Caco-2 (cell line): ENCODE measurements around the gene GP1BA. TPM values are rescaled to one million over a fixed set of nuclear protein-coding genes. Genes with fewer than 3 reads are reported as not detected.

ENCODE experiments used
- BruUV-seq: library from RNA; stranded (reverse); fragments of 400-500 nt; replicated peaks from 2 replicates; lab custom pipeline; 2021; lab: Mats Ljungman, UMichigan
- CTCF ChIA-PET: fragments of 300-600 bp; sonication (Branson Sonifier 250); formaldehyde crosslinking; loops from one replicate; lab custom pipeline; 2022; ENCODE audit warnings: antibody characterized with exemption; lab: Charles Lee
- POLR2A ChIA-PET: fragments of 300-600 bp; sonication (Branson Sonifier 250); formaldehyde crosslinking; loops from one replicate; lab custom pipeline; 2022; ENCODE audit warnings: antibody characterized with exemption; lab: Charles Lee
- DNase-seq, 2 experiments: peaks; one replicate each; pipeline versions ENCODE4 v3.0.0 to v3.0.0-alpha.2; 2020 to 2022
- H3K27me3 ChIP-seq: replicated peaks from 2 replicates; pipeline ENCODE4 v1.6.0; 2011; ENCODE audit warnings: low read length; ENCODE audit not compliant: control insufficient read depth, insufficient read depth
- H3K36me3 ChIP-seq: 2 replicates; pipeline ENCODE4 v1.5.1; 2011; ENCODE audit warnings: low read length; ENCODE audit not compliant: control insufficient read depth, insufficient read depth
- H3K4me1 ChIP-seq: fragments of 250-450 bp; sonication (Bioruptor Pico); 2 replicates; pipeline ENCODE4 v1.5.1; 2020; ENCODE audit warnings: mild to moderate bottlenecking
- H3K4me3 ChIP-seq: 2 replicates; pipeline ENCODE4 v1.5.1; 2011; ENCODE audit warnings: low read depth, mild to moderate bottlenecking, control low read depth, low read length
- H3K9me3 ChIP-seq: fragments of 250-450 bp; sonication (Bioruptor Pico); 2 replicates; pipeline ENCODE4 v1.5.1; 2020; ENCODE audit warnings: mild to moderate bottlenecking, moderate library complexity
- H3K27ac Mint-ChIP-seq: one replicate; pipeline ENCODE4 v1.8.0; 2022; ENCODE audit warnings: mixed read lengths; ENCODE audit not compliant: unreplicated experiment
- H3K27me3 Mint-ChIP-seq: one replicate; pipeline ENCODE4 v1.8.0; 2022; ENCODE audit warnings: mixed read lengths; ENCODE audit not compliant: insufficient read depth, unreplicated experiment
- H3K36me3 Mint-ChIP-seq: one replicate; pipeline ENCODE4 v1.8.0; 2022; ENCODE audit warnings: mild to moderate bottlenecking, mixed read lengths; ENCODE audit not compliant: insufficient read depth, unreplicated experiment
- H3K4me1 Mint-ChIP-seq: one replicate; pipeline ENCODE4 v1.8.0; 2022; ENCODE audit warnings: low read depth, mixed read lengths; ENCODE audit not compliant: unreplicated experiment
- H3K4me3 Mint-ChIP-seq: one replicate; pipeline ENCODE4 v1.8.0; 2022; ENCODE audit warnings: mild to moderate bottlenecking, moderate library complexity, mixed read lengths; ENCODE audit not compliant: unreplicated experiment
- H3K9me3 Mint-ChIP-seq: one replicate; pipeline ENCODE4 v1.8.0; 2022; ENCODE audit warnings: mixed read lengths; ENCODE audit not compliant: unreplicated experiment
- intact Hi-C: fragments of 100-400 bp; cut with micrococcal nuclease; formaldehyde crosslinking; loops from one replicate; pipeline ENCODE4 v1.10.0; 2022; ENCODE audit not compliant: unreplicated experiment
- total RNA-seq: library from RNA; stranded (reverse); gene quantifications from 2 replicates; pipeline ENCODE4 v1.2.3, GENCODE V29; 2022
- TF ChIP-seq, protein P1 (sequence below), 2 experiments: fragments of 200-600 bp in 1 of 2; IDR thresholded peaks; 1 replicate in 1 of 2; 2 replicates in 1 of 2; pipeline versions ENCODE4 v1.5.1 to v1.8.0; 2011 to 2022; ENCODE audit warnings: antibody characterized with exemption in 1 of 2, control low read depth in 1 of 2, inconsistent platforms in 1 of 2, low read depth in 1 of 2, low read length in 1 of 2, mild to moderate bottlenecking in 1 of 2, moderate library complexity in 1 of 2; ENCODE audit not compliant: insufficient read depth in 1 of 2, severe bottlenecking in 1 of 2, unreplicated experiment in 1 of 2

GP1BA gene
- total RNA-seq, 1 experiment from 2014 or later = not detected

DNA sequence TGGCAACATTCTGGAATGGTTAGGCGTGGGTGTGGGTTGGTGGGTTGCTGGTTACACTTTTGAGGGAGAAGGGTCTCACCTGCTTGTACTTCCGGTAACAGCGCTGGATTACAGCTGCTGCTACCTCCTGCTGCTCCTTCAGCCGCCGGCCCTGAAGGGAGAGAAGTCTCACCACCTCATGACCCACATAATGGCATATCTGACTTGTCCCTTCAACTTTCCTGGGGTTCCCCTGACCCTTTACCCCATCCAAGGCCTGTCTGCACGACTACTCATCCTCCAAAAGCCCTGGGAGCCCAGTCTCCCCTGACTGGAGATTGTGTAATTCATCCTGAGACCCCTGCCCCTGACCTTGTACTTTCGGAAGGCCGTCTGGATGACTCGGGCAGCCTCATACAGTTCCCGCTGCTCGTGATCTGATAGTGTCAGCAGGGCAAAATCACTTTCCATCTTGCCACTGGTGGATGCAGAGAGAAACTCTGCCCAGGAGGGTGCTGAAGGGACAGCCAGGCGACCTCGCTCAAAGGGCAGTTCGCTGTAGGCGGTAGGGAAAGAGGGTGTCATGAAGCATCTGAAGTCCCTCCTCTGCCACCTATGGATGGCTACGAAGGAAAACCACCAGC is 37.6 kb downstream of the GP1BA start:
- Histone ChIP-seq H3K9me3 (no peaks in the 10 kb centered on the region), H3K27me3 (no peaks in the 10 kb centered on the region), H3K36me3 (no peaks in the 10 kb centered on the region), H3K4me1 (peaks cover 4% of the 10 kb centered on the region; the same call in 1 of the 2 replicates), H3K4me3 (peak overlapping the region; percentile 62)
- TF ChIP-seq, protein P1, sequence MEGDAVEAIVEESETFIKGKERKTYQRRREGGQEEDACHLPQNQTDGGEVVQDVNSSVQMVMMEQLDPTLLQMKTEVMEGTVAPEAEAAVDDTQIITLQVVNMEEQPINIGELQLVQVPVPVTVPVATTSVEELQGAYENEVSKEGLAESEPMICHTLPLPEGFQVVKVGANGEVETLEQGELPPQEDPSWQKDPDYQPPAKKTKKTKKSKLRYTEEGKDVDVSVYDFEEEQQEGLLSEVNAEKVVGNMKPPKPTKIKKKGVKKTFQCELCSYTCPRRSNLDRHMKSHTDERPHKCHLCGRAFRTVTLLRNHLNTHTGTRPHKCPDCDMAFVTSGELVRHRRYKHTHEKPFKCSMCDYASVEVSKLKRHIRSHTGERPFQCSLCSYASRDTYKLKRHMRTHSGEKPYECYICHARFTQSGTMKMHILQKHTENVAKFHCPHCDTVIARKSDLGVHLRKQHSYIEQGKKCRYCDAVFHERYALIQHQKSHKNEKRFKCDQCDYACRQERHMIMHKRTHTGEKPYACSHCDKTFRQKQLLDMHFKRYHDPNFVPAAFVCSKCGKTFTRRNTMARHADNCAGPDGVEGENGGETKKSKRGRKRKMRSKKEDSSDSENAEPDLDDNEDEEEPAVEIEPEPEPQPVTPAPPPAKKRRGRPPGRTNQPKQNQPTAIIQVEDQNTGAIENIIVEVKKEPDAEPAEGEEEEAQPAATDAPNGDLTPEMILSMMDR (IDR thresholded peaks at IDR 0.05; ENCODE audit: insufficient read depth in 1 of 2, low read depth in 1 of 2, low read length in 1 of 2, severe bottlenecking in 1 of 2, unreplicated experiment in 1 of 2) = no peak
- intact Hi-C loops = no loop called here
- ChIA-PET CTCF (no interaction called here), POLR2A (interaction anchor here (1.7 kb wide), 1 partner anchor 30 kb away, joined by 4 read pairs; the partner anchor contains the start of genes RNF167 and SLC25A11)
- Mint-ChIP-seq H3K27ac (no peak overlapping the region), H3K4me1 (no peaks in the 10 kb centered on the region), H3K4me3 (no peak overlapping the region), H3K36me3 (peaks cover 31% of the 10 kb centered on the region), H3K27me3 (no peaks in the 10 kb centered on the region), H3K9me3 (no peaks in the 10 kb centered on the region)
- DNase-seq = peak in 1 of 2 experiments; percentile 12
- BruUV-seq = no TSS peak

DNA sequence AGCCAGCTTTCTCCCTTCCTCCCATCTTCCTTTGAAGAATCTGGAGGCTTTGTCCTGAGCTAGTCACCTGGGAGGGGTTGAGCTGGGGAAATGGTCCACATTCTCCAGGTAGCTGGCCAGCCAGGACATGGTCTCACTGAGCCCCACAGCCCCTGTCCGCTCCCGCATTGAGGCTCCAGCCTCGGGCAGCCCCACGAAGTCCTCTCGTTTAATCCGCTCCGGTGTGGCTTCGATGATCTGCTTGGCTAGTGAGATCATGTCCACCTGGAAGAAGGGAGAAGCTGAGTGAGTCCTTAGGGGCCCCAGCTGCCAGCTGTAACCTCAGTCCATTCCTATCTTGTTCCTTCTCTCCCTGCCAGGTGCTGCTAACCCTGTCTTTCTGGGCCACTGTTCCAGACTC is 38.2 kb downstream of the GP1BA start:
- DNase-seq = no peak
- intact Hi-C loops = no loop called here
- no peak overlapping the region for H3K27ac Mint-ChIP-seq
- peaks cover 31% of the 10 kb centered on the region for H3K36me3 Mint-ChIP-seq
- TF ChIP-seq, protein P1 (IDR thresholded peaks at IDR 0.05; ENCODE audit: insufficient read depth in 1 of 2, low read depth in 1 of 2, low read length in 1 of 2, severe bottlenecking in 1 of 2, unreplicated experiment in 1 of 2) = no peak
- POLR2A ChIA-PET = interaction anchor here (1.7 kb wide), 1 partner anchor 30 kb away, joined by 4 read pairs; the partner anchor contains the start of genes RNF167 and SLC25A11
- no peaks in the 10 kb centered on the region for H3K36me3 ChIP-seq
- H3K9me3 ChIP-seq = no peaks in the 10 kb centered on the region
- peaks cover 4% of the 10 kb centered on the region for H3K4me1 Mint-ChIP-seq
- no peak overlapping the region for H3K4me3 ChIP-seq
- CTCF ChIA-PET = no interaction called here
- H3K27me3 ChIP-seq = no peaks in the 10 kb centered on the region
- BruUV-seq = no TSS peak
- no peaks in the 10 kb centered on the region for H3K9me3 Mint-ChIP-seq
- no peaks in the 10 kb centered on the region for H3K27me3 Mint-ChIP-seq
- H3K4me3 Mint-ChIP-seq = no peak overlapping the region
- H3K4me1 ChIP-seq = peaks cover 4% of the 10 kb centered on the region; the same call in 1 of the 2 replicates

DNA sequence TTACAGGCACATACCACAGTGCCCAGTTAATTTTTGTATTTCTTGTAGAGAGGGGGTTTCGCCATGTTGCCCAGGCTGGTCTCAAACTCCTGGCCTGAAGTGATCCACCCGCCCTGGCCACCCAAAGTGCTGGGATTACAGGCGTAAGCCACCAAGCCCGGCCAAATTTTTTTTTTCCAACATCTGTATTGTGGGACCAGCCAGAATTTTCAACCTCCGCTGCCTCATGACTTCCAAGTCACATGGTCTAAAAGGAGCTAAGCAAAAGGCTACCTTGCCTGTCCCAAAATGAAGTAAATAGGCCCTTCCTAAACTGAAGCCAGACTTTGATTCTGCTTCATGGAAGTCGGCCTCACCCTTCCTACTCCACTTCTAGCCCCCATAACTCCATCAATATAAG is 39.7 kb downstream of the GP1BA start:
- no TSS peak for BruUV-seq
- intact Hi-C loops = no loop called here
- POLR2A ChIA-PET = interaction anchor here (0.6 kb wide), 1 partner anchor 122 kb away, joined by 3 read pairs; no protein-coding TSS in a partner anchor

More for the DNA sequence above, 39.7 kb downstream of the GP1BA start:
- Histone ChIP-seq H3K4me3 (no peak overlapping the region), H3K36me3 (no peaks in the 10 kb centered on the region), H3K4me1 (peaks cover 4% of the 10 kb centered on the region; the same call in 1 of the 2 replicates), H3K27me3 (no peaks in the 10 kb centered on the region), H3K9me3 (no peaks in the 10 kb centered on the region)
- H3K4me1 Mint-ChIP-seq = peaks cover 9% of the 10 kb centered on the region
- TF ChIP-seq, protein P1 (IDR thresholded peaks at IDR 0.05; ENCODE audit: insufficient read depth in 1 of 2, low read depth in 1 of 2, low read length in 1 of 2, severe bottlenecking in 1 of 2, unreplicated experiment in 1 of 2) = no peak
- H3K27me3 Mint-ChIP-seq = no peaks in the 10 kb centered on the region
- DNase-seq = no peak
- no peak overlapping the region for H3K4me3 Mint-ChIP-seq
- peaks cover 37% of the 10 kb centered on the region for H3K36me3 Mint-ChIP-seq
- no peaks in the 10 kb centered on the region for H3K9me3 Mint-ChIP-seq
- H3K27ac Mint-ChIP-seq = no peak overlapping the region
- CTCF ChIA-PET = no interaction called here
